Stomach (tissue), 4 donors: Measurements from ENCODE around the gene ULK1.

Experiments used
- CTCF ChIP-seq, 7 experiments: fragments of 450-650 bp in 4 of 7; fragments of 200-600 bp in 3 of 7; sonication (generic) in 3 of 7; IDR thresholded peaks; one replicate each; pipeline ENCODE4 v1.5.1; 2016 to 2019; ENCODE audit warnings: antibody characterized with exemption in 7 of 7, control low read depth in 2 of 7, mild to moderate bottlenecking in 1 of 7
- EP300 ChIP-seq: sonication (generic); formaldehyde crosslinking; IDR thresholded peaks from one replicate; pipeline ENCODE4 v1.6.1; 2017; ENCODE audit warnings: antibody characterized with exemption
- POLR2A ChIP-seq, 4 donors: fragments of 450-650 bp; IDR thresholded peaks; one replicate each; pipeline ENCODE4 v1.6.1; 2016; ENCODE audit warnings: antibody characterized with exemption in 4 of 4, control low read depth in 2 of 4, mild to moderate bottlenecking in 1 of 4, moderate library complexity in 1 of 4
- POLR2AphosphoS5 ChIP-seq, 3 donors: sonication (generic); formaldehyde crosslinking; IDR thresholded peaks; one replicate each; pipeline ENCODE4 v1.6.1; 2016; ENCODE audit warnings: antibody characterized with exemption in 3 of 3

GRCh38 chr12:131895640-131896079, 1.2 kb downstream of the ULK1 start:
- TF ChIP-seq POLR2A (IDR thresholded peaks at IDR 0.05): no peak
- TF ChIP-seq CTCF (IDR thresholded peaks at IDR 0.05): no peak
- no peak for TF ChIP-seq POLR2AphosphoS5 (IDR thresholded peaks at IDR 0.05)
- TF ChIP-seq EP300: no peak
